HepG2 (cell line): ENCODE data around the gene VAPA. TPM values are rescaled to one million over a fixed set of nuclear protein-coding genes. Genes with fewer than 3 reads are reported as not detected.

Experiments
- ATAC-seq: fragments of 200-7000 bp; cut with Tn5 transposase; 3 replicates; pipeline ENCODE4 v1.9.1; 2020; ENCODE audit warnings: mild to moderate bottlenecking, moderate library complexity
- BruUV-seq: library from RNA; stranded (reverse); fragments of 400-500 nt; replicated peaks from 2 replicates; lab custom pipeline; 2021; lab: Mats Ljungman, UMichigan
- CTCF ChIA-PET: fragments of 300-600 bp; formaldehyde crosslinking; extraction: SDS; loops from one replicate; lab custom pipeline; 2021; ENCODE audit warnings: low total read pairs, inconsistent platforms, low intra/inter-chr PET ratio; lab: Yijun Ruan, JAX
- POLR2A ChIA-PET: fragments of 350-600 bp; sonication (Branson Sonifier 250); formaldehyde crosslinking; loops from one replicate; lab custom pipeline; 2020; ENCODE audit warnings: antibody characterized with exemption, inconsistent platforms; lab: Yijun Ruan, JAX
- DNase-seq: peaks from one replicate; pipeline ENCODE4 v3.0.0-alpha.2; 2015; ENCODE audit warnings: low spot score
- FAIRE-seq: peaks from 3 replicates; lab custom pipeline; 2011; peaks lifted over from hg19 to GRCh38; lab: Jason Lieb, UNC
- H2AFZ ChIP-seq: one replicate; pipeline ENCODE4 v1.6.1; 2011; ENCODE audit warnings: low read length, inconsistent platforms
- H3K27ac ChIP-seq: fragments of 300-600 bp; 3 replicates; pipeline ENCODE4 v1.8.0; 2011; ENCODE audit warnings: mixed run types, mild to moderate bottlenecking, mixed read lengths, low read length, inconsistent platforms; ENCODE audit not compliant: insufficient read depth; ENCODE audit errors: extremely low read length
- H3K27me3 ChIP-seq, 2 experiments: fragments of 200-600 bp in 1 of 2; 2 replicates in 1 of 2; 3 replicates in 1 of 2; pipeline versions ENCODE4 v1.6.0 to v1.8.0; 2011; ENCODE audit warnings: low read length in 2 of 2, mild to moderate bottlenecking in 2 of 2, moderate library complexity in 2 of 2, inconsistent platforms in 1 of 2; ENCODE audit not compliant: insufficient read depth in 2 of 2, control insufficient read depth in 1 of 2
- H3K36me3 ChIP-seq, 2 experiments: fragments of 200-600 bp in 1 of 2; replicated peaks in 1 of 2; 2 replicates in 1 of 2; 3 replicates in 1 of 2; pipeline versions ENCODE4 v1.5.1 to v1.8.0; 2011; ENCODE audit warnings: low read length in 2 of 2, inconsistent platforms in 1 of 2; ENCODE audit not compliant: insufficient read depth in 2 of 2, control insufficient read depth in 1 of 2
- H3K4me1 ChIP-seq: 2 replicates; pipeline ENCODE4 v1.5.1; 2012; ENCODE audit warnings: low read length, inconsistent platforms; ENCODE audit not compliant: insufficient read depth
- H3K4me2 ChIP-seq: 2 replicates; pipeline ENCODE4 v1.6.0; 2011; ENCODE audit warnings: low read depth, low read length, inconsistent platforms
- H3K4me3 ChIP-seq, 3 experiments: fragments of 200-600 bp in 1 of 3; sonication (generic), shearing (Covaris generic) in 1 of 3; replicated peaks in 1 of 3; 2 replicates each; pipeline ENCODE4 v1.5.1; 2011 to 2016; ENCODE audit warnings: low read length in 3 of 3, inconsistent platforms in 2 of 3, low read depth in 2 of 3, mild to moderate bottlenecking in 2 of 3, control low read depth in 1 of 3, mixed read lengths in 1 of 3; ENCODE audit not compliant: insufficient read depth in 1 of 3
- H3K79me2 ChIP-seq: one replicate; pipeline ENCODE4 v1.6.1; 2011; ENCODE audit warnings: low read length, inconsistent platforms; ENCODE audit not compliant: insufficient read depth
- H3K9ac ChIP-seq: 2 replicates; pipeline ENCODE4 v1.6.0; 2011; ENCODE audit warnings: mild to moderate bottlenecking, low read depth, low read length, inconsistent platforms; ENCODE audit not compliant: insufficient read depth
- H3K9me3 ChIP-seq: 2 replicates; pipeline ENCODE4 v1.5.1; 2012; ENCODE audit warnings: mild to moderate bottlenecking, low read length
- H4K20me1 ChIP-seq: 2 replicates; pipeline ENCODE4 v1.6.0; 2011; ENCODE audit warnings: inconsistent platforms, mild to moderate bottlenecking, low read length, moderate library complexity; ENCODE audit not compliant: insufficient read depth
- ATF3 ChIP-seq: sonication (generic); formaldehyde crosslinking; IDR thresholded peaks from 2 replicates; pipeline ENCODE4 v1.4.0; 2020; ENCODE audit warnings: missing genetic modification reagents
- CCAR2 ChIP-seq: fragments of 200-400 bp; formaldehyde crosslinking; optimal IDR thresholded peaks from 2 replicates; pipeline ENCODE3; 2018; ENCODE audit warnings: low read depth, mild to moderate bottlenecking, low read length, moderate library complexity
- EED ChIP-seq: sonication (generic); formaldehyde crosslinking; IDR thresholded peaks from 2 replicates; pipeline ENCODE4 v1.5.0; 2020; ENCODE audit warnings: mild to moderate bottlenecking, missing genetic modification reagents
- ETS1 ChIP-seq: sonication (generic); formaldehyde crosslinking; IDR thresholded peaks from 2 replicates; pipeline ENCODE4 v1.4.0; 2020; ENCODE audit warnings: missing genetic modification reagents
- FOXA1 ChIP-seq, 2 experiments: fragments of 450-650 bp in 1 of 2; sonication (generic) in 1 of 2; formaldehyde crosslinking in 1 of 2; IDR thresholded peaks; 2 replicates each; pipeline versions ENCODE4 v1.4.0 to v1.6.1; 2016 to 2020; ENCODE audit warnings: missing genetic modification reagents in 1 of 2
- FOXJ3 ChIP-seq: sonication (generic); formaldehyde crosslinking; IDR thresholded peaks from 2 replicates; pipeline ENCODE4 v1.4.0; 2020; ENCODE audit warnings: missing genetic modification reagents, mild to moderate bottlenecking, borderline replicate concordance
- NBN ChIP-seq: fragments of 450-650 bp; conservative IDR thresholded peaks from 2 replicates; pipeline ENCODE4 v1.6.1; 2017
- PCBP1 ChIP-seq: fragments of 200-400 bp; formaldehyde crosslinking; IDR thresholded peaks from 2 replicates; pipeline ENCODE4 v1.6.1; 2017; ENCODE audit warnings: mild to moderate bottlenecking, low read depth, low read length, borderline replicate concordance
- PRDM10 ChIP-seq: sonication (generic); formaldehyde crosslinking; IDR thresholded peaks from 2 replicates; pipeline ENCODE4 v1.4.0; 2020; ENCODE audit warnings: low read depth, missing genetic modification reagents
- RARA ChIP-seq: IDR thresholded peaks from 2 replicates; pipeline ENCODE4 v1.6.1; 2016; ENCODE audit warnings: missing genetic modification reagents, missing compliant biosample characterization
- ZNF235 ChIP-seq: sonication (generic); formaldehyde crosslinking; IDR thresholded peaks from 2 replicates; pipeline ENCODE4 v1.8.1; 2023; ENCODE audit warnings: mild to moderate bottlenecking, missing genetic modification reagents, borderline replicate concordance
- ZNF280B ChIP-seq: sonication (generic); formaldehyde crosslinking; IDR thresholded peaks from 2 replicates; pipeline ENCODE4 v1.5.0; 2020; ENCODE audit warnings: missing genetic modification reagents, mild to moderate bottlenecking, borderline replicate concordance
- ZNF333 ChIP-seq: sonication (generic); formaldehyde crosslinking; IDR thresholded peaks from 2 replicates; pipeline ENCODE4 v1.4.0; 2020; ENCODE audit warnings: mild to moderate bottlenecking, missing genetic modification reagents, borderline replicate concordance
- ZNF362 ChIP-seq: sonication (generic); formaldehyde crosslinking; IDR thresholded peaks from 2 replicates; pipeline ENCODE4 v1.4.0; 2020; ENCODE audit warnings: missing genetic modification reagents, mild to moderate bottlenecking, borderline replicate concordance
- ZNF781 ChIP-seq: sonication (generic); formaldehyde crosslinking; IDR thresholded peaks from 2 replicates; pipeline ENCODE4 v1.5.1; 2020; ENCODE audit warnings: borderline replicate concordance, mild to moderate bottlenecking, missing genetic modification reagents; ENCODE audit errors: not compliant biosample characterization
- ZSCAN9 ChIP-seq: IDR thresholded peaks from 2 replicates; pipeline ENCODE4 v1.6.1; 2016; ENCODE audit warnings: borderline replicate concordance
- WGBS: methylation state at CpG from one replicate; pipeline ENCODE4 v1.1.6; 2017; ENCODE audit warnings: low lambda C conversion rate; 5-methylcytosine and 5-hydroxymethylcytosine counted together
- in situ Hi-C: cut with HindIII; loops from 2 replicates; pipeline ENCODE4 v1.10.0; 2017; ENCODE audit warnings: low pct_unique_long_range_greater_than_20kb; ENCODE audit not compliant: extremely low pct_ligation_motif_present
- intact Hi-C: fragments of 100-400 bp; cut with micrococcal nuclease; formaldehyde crosslinking; loops from one replicate; pipeline ENCODE4 v1.10.0; 2022; ENCODE audit not compliant: unreplicated experiment
- polyA plus RNA-seq, 8 experiments: library from polyadenylated mRNA; depleted of rRNA in 3 of 8; stranded (reverse) in 7 of 8; unstranded in 1 of 8; fragments of >200 nt; fragmentation: Illumina TruSeq in 4 of 8; extraction: Trizol in 4 of 8; gene quantifications; 2 replicates each; pipeline versions ENCODE4 v1.2.1 to v1.2.3, GENCODE V29; 2011 to 2016; ENCODE audit warnings: low read depth in 4 of 8, missing spikeins in 1 of 8, mixed read lengths in 1 of 8; ENCODE audit not compliant: insufficient read depth in 1 of 8
- total RNA-seq, 5 experiments: library from RNA; depleted of rRNA; stranded (reverse); fragments of >200 nt; fragmentation: Illumina TruSeq; extraction: Trizol; gene quantifications; 2 replicates each; pipeline ENCODE4 v1.2.3, GENCODE V29; 2016; ENCODE audit warnings: low read depth in 1 of 5

VAPA gene
- total and polyA plus RNA-seq, 2 of the 13 experiments (the other 11 are each of a cell fraction or from before 2014, with no cell fraction given), result 167 to 294 TPM

- DNase-seq (no peak), ATAC-seq (no peak), FAIRE-seq (no peak)
- WGBS, result 89% methylated on average over 3 of the region's 3 CpGs
- H2AFZ ChIP-seq, result no peak overlapping the region
- no peaks in the 10 kb centered on the region for H3K79me2 ChIP-seq
- H3K9me3 ChIP-seq, result no peaks in the 10 kb centered on the region
- no peak overlapping the region for H3K9ac ChIP-seq
- H3K36me3 ChIP-seq, result no peaks in the 10 kb centered on the region
- no peak for TF ChIP-seq NBN
- TF ChIP-seq ZNF781 (CRISPR knock-in tag), result no peak
- no peak for TF ChIP-seq ZNF333 (CRISPR knock-in tag)
- no peak for TF ChIP-seq ZNF362 (CRISPR knock-in tag)
- no peak for TF ChIP-seq FOXA1 (IDR thresholded peaks at IDR 0.05)
- TF ChIP-seq FOXA1 (CRISPR knock-in tag; IDR thresholded peaks at IDR 0.05), result no peak
- TF ChIP-seq ZNF280B (CRISPR knock-in tag), result no peak
- no peak for TF ChIP-seq ATF3 (CRISPR knock-in tag)
- no peak for TF ChIP-seq CCAR2
- TF ChIP-seq ZSCAN9 (CRISPR knock-in tag), result no peak
- no peak for TF ChIP-seq ZNF235
- no peak for TF ChIP-seq PRDM10 (CRISPR knock-in tag)
- no peak for TF ChIP-seq ETS1 (CRISPR knock-in tag)
- no peak for TF ChIP-seq PCBP1
- TF ChIP-seq FOXJ3, result no peak
- TF ChIP-seq RARA (CRISPR knock-in tag), result no peak
- TF ChIP-seq EED (CRISPR knock-in tag), result no peak
- no peak overlapping the region for H3K27ac ChIP-seq
- intact Hi-C loops (no loop called here), in situ Hi-C loops (no loop called here)
- H3K4me1 ChIP-seq, result 0 out of 2 replicates have a peak, but pooled peaks cover 9% of the 10 kb centered on the region
- no TSS peak for BruUV-seq
- no peaks in the 10 kb centered on the region for H3K27me3 ChIP-seq
- no peaks in the 10 kb centered on the region for H4K20me1 ChIP-seq
- ChIA-PET CTCF (no interaction called here), POLR2A (interaction anchor here (1.4 kb wide), 1 partner anchor 16 kb away, joined by 5 read pairs; no protein-coding TSS in a partner anchor)
- H3K4me2 ChIP-seq, result no peak overlapping the region
- H3K4me3 ChIP-seq, result no peak overlapping the region
These were observed 27.8 kb upstream of the VAPA start for GRCh38 chr18:9886005-9886348.
